Right cardiac atrium (tissue), 5 donors: Measurements from ENCODE around the gene HIP1. TPM values are rescaled to one million over a fixed set of nuclear protein-coding genes. Genes with fewer than 3 reads are reported as not detected.

Experiments used
- ATAC-seq, 2 donors: fragments of 200-7000 bp; cut with Tn5 transposase; one replicate each; pipeline versions ENCODE4 v1.8.0 to v1.9.1; 2020; ENCODE audit warnings: moderate library complexity in 2 of 2, mild to moderate bottlenecking in 1 of 2
- DNase-seq, 3 donors: peaks; one replicate each; pipeline ENCODE4 v3.0.0-alpha.2; 2020
- H3K27ac ChIP-seq: one replicate; pipeline ENCODE4 v1.5.1; 2013; ENCODE audit warnings: mild to moderate bottlenecking, low read length, control low read depth, moderate library complexity
- H3K27me3 ChIP-seq: one replicate; pipeline ENCODE4 v1.6.1; 2013; ENCODE audit not compliant: control insufficient read depth, insufficient read depth
- H3K4me1 ChIP-seq: one replicate; pipeline ENCODE4 v1.6.1; 2013; ENCODE audit warnings: low read length; ENCODE audit not compliant: control insufficient read depth, insufficient read depth
- H3K4me3 ChIP-seq: one replicate; pipeline ENCODE4 v1.5.1; 2013; ENCODE audit warnings: low read length, control low read depth
- H3K9me3 ChIP-seq: one replicate; pipeline ENCODE4 v1.6.1; 2013; ENCODE audit warnings: low read length; ENCODE audit not compliant: control insufficient read depth
- WGBS: extraction: QIAGEN DNeasy Blood & Tissue Kit; methylation state at CpG from one replicate; pipeline ENCODE4 v1.1.7; 2013; 5-methylcytosine and 5-hydroxymethylcytosine counted together
- intact Hi-C, 4 donors: fragments of 100-400 bp; cut with DNase I; formaldehyde crosslinking; loops; one replicate each; pipeline versions ENCODE4 v1.11.0 to v1.14.0; 2022 to 2023
- polyA plus RNA-seq: library from polyadenylated mRNA; stranded (reverse); fragments of 200-250 nt; gene quantifications from one replicate; pipeline ENCODE4 v1.2.3, GENCODE V29; 2013
- total RNA-seq, 4 donors: library from RNA; stranded (reverse); fragmentation: NEBNext Ultra II Directional; extraction: Animal tissue kit (Norgen Biotek cat#: 25700); gene quantifications; one replicate each; pipeline ENCODE4 v1.2.1, GENCODE V29; 2021
- donor health status: healthy with polysubstance abuse.
- donor health status: DM: no; HTN: yes; CAD: no.
- donor health status: DM: no; HTN: no; CAD: no.
- donor health status: DM: no; HTN: yes; CAD: no; lungs with severe emphysema.
- donor health status: DM: yes; HTN: yes; CAD: no.

Gene HIP1
- total and polyA plus RNA-seq, 5 donors: 5.6 to 15.0 (median 12.3) TPM

- H3K4me3 ChIP-seq: no peak overlapping the region
- no peak overlapping the region for H3K27ac ChIP-seq
- H3K9me3 ChIP-seq: no peaks in the 10 kb centered on the region
- ATAC-seq (no peak), DNase-seq (no peak)
- H3K4me1 ChIP-seq: peaks cover 18% of the 10 kb centered on the region
- no peaks in the 10 kb centered on the region for H3K27me3 ChIP-seq
- intact Hi-C loops: loop anchor here in 1 of 4 donors (10.0 kb wide), 1 partner anchor 119 kb away; no protein-coding TSS in a partner anchor
- 89% methylated on average over 5 of the region's 5 CpGs for WGBS
These were observed 112.9 kb downstream of the HIP1 start for GRCh38 chr7:75625868-75626267.

- intact Hi-C loops: loop anchor here in 1 of 4 donors (10.0 kb wide), 1 partner anchor 121 kb away; no protein-coding TSS in a partner anchor
- H3K27me3 ChIP-seq: no peaks in the 10 kb centered on the region
- H3K4me3 ChIP-seq: no peak overlapping the region
- H3K4me1 ChIP-seq: peaks cover 18% of the 10 kb centered on the region
- DNase-seq: peak; percentile 67 to 82 (median 73)
- H3K9me3 ChIP-seq: no peaks in the 10 kb centered on the region
- 43% methylated on average over 13 of the region's 13 CpGs for whole genome bisulfite sequencing
- peak; percentile 82 to 88 for ATAC-seq
- H3K27ac ChIP-seq: peak overlapping the region; percentile 47
These were observed 114.5 kb downstream of the HIP1 start for GRCh38 chr7:75624134-75624832.

DNA sequence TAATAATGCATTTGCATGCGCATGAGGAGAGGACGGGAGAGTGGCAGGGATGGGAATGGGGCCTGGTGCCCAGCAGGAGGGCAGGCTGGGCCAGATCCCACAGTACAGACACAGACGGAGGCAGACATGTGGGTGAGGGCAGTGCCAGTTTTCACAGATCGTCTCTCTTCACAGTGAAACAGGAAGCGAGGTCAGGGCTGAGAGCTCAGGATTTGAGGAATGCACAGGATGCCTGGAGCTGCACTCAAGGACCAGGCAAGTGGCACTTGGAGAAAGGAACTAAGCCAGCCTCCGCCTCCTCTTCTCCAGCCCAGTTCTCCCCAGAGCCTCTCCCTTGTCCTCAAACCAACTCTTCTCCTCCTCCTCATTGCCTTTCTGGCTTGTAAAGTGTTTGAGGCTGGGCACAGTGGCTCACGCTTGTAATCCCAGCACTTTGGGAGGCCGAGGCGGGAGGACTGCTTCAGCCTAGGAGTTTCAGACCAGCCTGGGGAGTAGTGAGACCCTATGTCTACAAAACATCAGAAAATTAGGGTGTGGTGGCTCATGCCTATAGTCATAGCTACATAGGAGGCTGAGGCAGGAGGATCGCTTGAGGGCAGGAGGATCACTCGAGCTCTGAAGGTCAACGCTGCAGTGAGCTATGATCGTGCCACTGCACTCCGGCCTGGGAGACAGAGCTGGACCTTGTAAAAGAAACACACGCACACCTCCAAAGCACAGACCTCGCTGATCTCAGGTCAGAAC, 115.2 kb downstream of the HIP1 start:
- 77% methylated on average over 16 of the region's 16 CpGs for WGBS
- no peak overlapping the region for H3K4me3 ChIP-seq
- no peaks in the 10 kb centered on the region for H3K9me3 ChIP-seq
- DNase-seq: peak in 1 of 3 donors; percentile 36
- peak; percentile 64 to 66 for ATAC-seq
- H3K27me3 ChIP-seq: no peaks in the 10 kb centered on the region
- H3K27ac ChIP-seq: peak overlapping the region; percentile 47
- peaks cover 18% of the 10 kb centered on the region for H3K4me1 ChIP-seq
- intact Hi-C loops: loop anchor here in 1 of 4 donors (10.0 kb wide), 1 partner anchor 121 kb away; no protein-coding TSS in a partner anchor

DNA sequence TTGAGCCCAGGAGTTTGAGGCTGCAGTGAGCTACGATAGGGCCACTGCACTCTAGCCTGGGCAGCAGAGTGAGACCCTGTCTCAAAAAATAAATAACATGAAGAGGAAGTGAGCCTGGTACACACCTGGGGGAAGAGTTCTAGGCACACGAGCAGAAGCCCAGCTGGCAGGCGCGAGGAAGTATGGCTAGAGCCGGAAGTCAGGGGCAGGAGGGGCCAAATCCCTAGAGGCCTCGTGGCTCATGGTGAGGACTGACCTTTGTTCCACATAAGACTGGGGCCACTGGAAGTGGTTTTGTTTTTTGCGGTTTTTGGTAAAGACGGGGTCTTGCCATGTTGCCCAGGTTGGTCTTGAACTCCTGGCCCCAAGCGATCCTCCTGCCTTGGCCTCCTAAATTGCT, 117.6 kb downstream of the HIP1 start:
- H3K9me3 ChIP-seq: no peaks in the 10 kb centered on the region
- WGBS: 71% methylated on average over 9 of the region's 9 CpGs
- no peak overlapping the region for H3K4me3 ChIP-seq
- no peak for ATAC-seq
- H3K27ac ChIP-seq: no peak overlapping the region
- peaks cover 18% of the 10 kb centered on the region for H3K4me1 ChIP-seq
- no peak for DNase-seq
- no peaks in the 10 kb centered on the region for H3K27me3 ChIP-seq
- intact Hi-C loops: loop anchor here in 1 of 4 donors (10.0 kb wide), 1 partner anchor 124 kb away; no protein-coding TSS in a partner anchor

DNA sequence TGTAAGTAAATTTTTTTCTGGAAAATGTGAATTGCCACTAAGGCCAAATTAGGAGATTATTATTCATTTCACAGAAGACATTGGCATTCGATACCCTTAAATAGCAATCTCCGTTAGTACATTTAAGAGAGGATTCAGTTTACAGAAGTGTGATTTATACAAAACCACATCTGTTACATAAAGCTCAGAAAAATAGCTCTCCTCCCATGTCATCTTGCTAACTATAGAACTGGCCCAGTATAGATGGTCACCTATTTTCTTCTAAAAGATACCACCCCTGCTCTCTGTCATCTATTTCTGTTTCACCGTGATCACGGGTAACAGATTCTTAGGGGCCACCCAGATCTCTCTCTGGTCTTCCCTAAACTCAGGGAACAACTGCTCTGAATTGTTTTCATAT, 119.1 kb downstream of the HIP1 start:
- peaks cover 18% of the 10 kb centered on the region for H3K4me1 ChIP-seq
- 88% methylated on average over 4 of the region's 4 CpGs for WGBS
- intact Hi-C loops: loop anchor here in 1 of 4 donors (10.0 kb wide), 2 partner anchors 65 to 125 kb away; no protein-coding TSS in a partner anchor
- DNase-seq (no peak), ATAC-seq (no peak)
- H3K4me3 ChIP-seq: no peak overlapping the region
- no peaks in the 10 kb centered on the region for H3K27me3 ChIP-seq
- H3K9me3 ChIP-seq: no peaks in the 10 kb centered on the region
- H3K27ac ChIP-seq: no peak overlapping the region

DNA sequence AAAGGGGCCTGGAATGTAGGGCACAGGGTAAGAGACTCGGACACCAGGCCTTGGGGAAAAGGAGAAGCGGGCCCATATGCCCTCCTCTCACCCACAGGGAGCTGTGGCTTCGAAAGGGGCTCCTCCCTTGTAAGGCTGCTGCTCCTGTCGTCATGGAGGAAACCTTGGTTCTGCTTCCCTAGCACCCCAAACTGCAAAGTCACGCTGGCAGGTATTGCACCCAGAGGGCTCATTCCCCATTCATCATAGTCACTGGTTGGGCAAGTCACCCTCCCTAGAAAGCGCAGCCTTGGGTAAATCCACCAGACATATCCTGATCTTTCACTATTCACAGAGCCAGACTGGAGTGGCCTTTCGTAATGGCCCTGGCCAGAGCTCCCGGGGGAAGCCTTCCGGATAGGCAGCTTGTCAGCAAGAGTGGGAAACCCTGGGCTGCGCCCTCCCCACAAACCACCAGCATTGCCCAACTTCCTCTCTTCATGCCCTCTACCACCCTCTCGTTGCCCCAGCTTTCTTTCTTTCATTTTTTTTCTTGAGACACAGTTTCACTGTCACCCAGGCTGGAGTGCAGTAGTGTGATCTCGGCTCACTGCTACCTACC, 121.0 kb downstream of the HIP1 start:
- H3K27ac ChIP-seq: peak overlapping the region; percentile 12
- intact Hi-C loops: loop anchor here in 1 of 4 donors (10.0 kb wide), 1 partner anchor 63 kb away; no protein-coding TSS in a partner anchor
- H3K4me1 ChIP-seq: peaks cover 6% of the 10 kb centered on the region
- no peak overlapping the region for H3K4me3 ChIP-seq
- no peaks in the 10 kb centered on the region for H3K9me3 ChIP-seq
- DNase-seq (peak; percentile 75 to 85 (median 80)), ATAC-seq (peak; percentile 78 to 79)
- 80% methylated on average over 12 of the region's 12 CpGs for WGBS
- H3K27me3 ChIP-seq: no peaks in the 10 kb centered on the region

DNA sequence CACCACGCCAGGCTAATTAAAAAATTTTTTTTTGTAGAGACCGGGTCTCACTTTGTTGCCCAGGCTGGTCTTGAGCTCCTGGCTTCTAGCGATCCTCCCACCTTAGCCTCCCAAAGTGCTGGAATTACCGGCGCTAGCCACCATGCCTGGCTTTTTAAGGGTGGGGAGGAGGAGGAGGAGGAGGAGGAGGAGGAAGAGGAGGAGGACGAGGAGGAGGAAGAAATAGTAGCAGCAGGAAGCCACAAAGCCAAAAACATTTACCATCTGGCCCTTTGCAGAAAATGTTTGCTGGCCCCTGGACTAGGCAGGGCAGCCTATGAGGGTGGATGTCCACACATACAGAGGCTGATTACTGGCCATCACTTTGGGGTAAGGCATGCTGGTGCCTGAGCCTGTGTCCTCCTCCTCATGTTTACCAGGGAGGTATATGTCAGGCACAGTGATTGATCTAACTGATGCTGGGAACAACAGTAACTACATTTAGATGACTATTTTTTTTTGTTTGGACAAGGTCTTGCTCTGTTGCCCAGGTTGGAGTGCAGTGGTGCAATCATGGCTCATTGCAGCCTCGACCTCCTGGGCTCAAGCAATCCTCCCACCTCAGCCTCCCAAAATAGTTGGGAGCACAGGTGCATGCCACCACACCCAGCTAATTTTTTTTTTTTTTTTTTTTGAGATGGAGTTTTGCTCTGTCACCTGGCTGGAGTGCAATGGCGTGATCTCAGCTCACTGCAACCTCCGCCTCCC, 122.1 kb downstream of the HIP1 start:
- Histone ChIP-seq H3K27me3 (no peaks in the 10 kb centered on the region), H3K9me3 (no peaks in the 10 kb centered on the region), H3K4me1 (peaks cover 6% of the 10 kb centered on the region), H3K27ac (no peak overlapping the region), H3K4me3 (no peak overlapping the region)
- 83% methylated on average over 9 of the region's 9 CpGs for WGBS
- ATAC-seq (no peak), DNase-seq (no peak)
- intact Hi-C loops: loop anchor here in 1 of 4 donors (10.0 kb wide), 1 partner anchor 62 kb away; no protein-coding TSS in a partner anchor

- intact Hi-C loops: loop anchor here in 1 of 4 donors (10.0 kb wide), 1 partner anchor 60 kb away; no protein-coding TSS in a partner anchor
- H3K27me3 ChIP-seq: no peaks in the 10 kb centered on the region
- no peaks in the 10 kb centered on the region for H3K4me1 ChIP-seq
- no peak overlapping the region for H3K27ac ChIP-seq
- no peak overlapping the region for H3K4me3 ChIP-seq
- DNase-seq: no peak
- 81% methylated on average over 6 of the region's 6 CpGs for WGBS
- H3K9me3 ChIP-seq: no peaks in the 10 kb centered on the region
- no peak for ATAC-seq
These were observed 124.3 kb downstream of the HIP1 start for GRCh38 chr7:75614401-75614800.

GRCh38 chr7:75613351-75613750, 125.4 kb downstream of the HIP1 start:
- DNase-seq: no peak
- no peaks in the 10 kb centered on the region for H3K27me3 ChIP-seq
- no peaks in the 10 kb centered on the region for H3K9me3 ChIP-seq
- no peak overlapping the region for H3K27ac ChIP-seq
- WGBS: 80% methylated on average over 4 of the region's 4 CpGs
- ATAC-seq: no peak
- H3K4me1 ChIP-seq: no peaks in the 10 kb centered on the region
- H3K4me3 ChIP-seq: no peak overlapping the region
- intact Hi-C loops: loop anchor here in 1 of 4 donors (10.0 kb wide), 1 partner anchor 59 kb away; no protein-coding TSS in a partner anchor

- 49% methylated on average over 16 of the region's 16 CpGs for WGBS
- Histone ChIP-seq H3K4me3 (no peak overlapping the region), H3K4me1 (no peaks in the 10 kb centered on the region), H3K27ac (peak overlapping the region; percentile 27), H3K27me3 (no peaks in the 10 kb centered on the region), H3K9me3 (no peaks in the 10 kb centered on the region)
- ATAC-seq: peak; percentile 94 to 96
- DNase-seq: peak; percentile 78 to 88 (median 82)
- intact Hi-C loops: loop anchor here in 1 of 4 donors (10.0 kb wide), 1 partner anchor 57 kb away; no protein-coding TSS in a partner anchor
These were observed 127.1 kb downstream of the HIP1 start for GRCh38 chr7:75611557-75612178.
